Testis (tissue), 3 donors: ENCODE data around the gene CDRT4. TPM values are rescaled to one million over a fixed set of nuclear protein-coding genes. Genes with fewer than 3 reads are reported as not detected.
A peak's percentile ranks its signal among the peaks of the same experiment; 100 is the strongest.

Experiments used
- DNase-seq: peaks from one replicate; pipeline ENCODE4 v3.0.0-alpha.2; 2019
- H3K27ac ChIP-seq, 2 donors: fragments of 200-600 bp; sonication (generic); one replicate each; pipeline ENCODE4 v1.5.1; 2019
- H3K27me3 ChIP-seq: fragments of 200-600 bp; sonication (generic); one replicate; pipeline ENCODE4 v1.5.1; 2019
- H3K36me3 ChIP-seq: fragments of 200-600 bp; sonication (generic); one replicate; pipeline ENCODE4 v1.5.1; 2017; ENCODE audit warnings: low read depth; ENCODE audit errors: missing control alignments
- H3K4me1 ChIP-seq: fragments of 200-600 bp; sonication (generic); one replicate; pipeline ENCODE4 v1.5.1; 2019
- H3K4me3 ChIP-seq, 2 donors: fragments of 200-600 bp; sonication (generic); one replicate each; pipeline ENCODE4 v1.5.1; 2017 to 2019
- H3K9me3 ChIP-seq: fragments of 200-600 bp; sonication (generic); one replicate; pipeline ENCODE4 v1.5.1; 2017
- POLR2A ChIP-seq: fragments of 450-650 bp; IDR thresholded peaks from one replicate; pipeline ENCODE4 v1.6.1; 2017; ENCODE audit warnings: antibody characterized with exemption, mild to moderate bottlenecking, moderate library complexity
- WGBS, 2 donors: methylation state at CpG; one replicate each; pipeline ENCODE4 v1.1.5; 2018; 5-methylcytosine and 5-hydroxymethylcytosine counted together
- intact Hi-C: fragments of 100-400 bp; cut with DNase I; formaldehyde crosslinking; loops from one replicate; pipeline ENCODE4 v1.15.1; 2023; ENCODE audit warnings: low total_unique reads
- polyA plus RNA-seq: library from polyadenylated mRNA; stranded (reverse); fragments of 350-450 nt; fragmentation: Illumina TruSeq; extraction: RNeasy Lipid Tissue Mini Kit (QIAGEN cat#74804); gene quantifications from one replicate; pipeline ENCODE4 v1.2.3, GENCODE V29; 2014; ENCODE audit warnings: low read depth, low replicate concordance; ENCODE audit not compliant: insufficient read depth
- total RNA-seq, 2 donors: library from RNA; depleted of rRNA; stranded (reverse); fragments of >200 nt; gene quantifications; one replicate each; pipeline ENCODE4 v1.2.3, GENCODE V29; 2016
- TF ChIP-seq, protein P1 (sequence below), 3 experiments: fragments of 450-650 bp in 2 of 3; fragments of 200-600 bp in 1 of 3; sonication (generic) in 1 of 3; IDR thresholded peaks; one replicate each; pipeline ENCODE4 v1.5.1; 2016 to 2019; ENCODE audit warnings: antibody characterized with exemption in 3 of 3, mild to moderate bottlenecking in 2 of 3, moderate library complexity in 1 of 3

Gene CDRT4
- total and polyA plus RNA-seq, 3 donors from 2014 or later = 11.7 to 30.2 (median 28.3) TPM

DNA sequence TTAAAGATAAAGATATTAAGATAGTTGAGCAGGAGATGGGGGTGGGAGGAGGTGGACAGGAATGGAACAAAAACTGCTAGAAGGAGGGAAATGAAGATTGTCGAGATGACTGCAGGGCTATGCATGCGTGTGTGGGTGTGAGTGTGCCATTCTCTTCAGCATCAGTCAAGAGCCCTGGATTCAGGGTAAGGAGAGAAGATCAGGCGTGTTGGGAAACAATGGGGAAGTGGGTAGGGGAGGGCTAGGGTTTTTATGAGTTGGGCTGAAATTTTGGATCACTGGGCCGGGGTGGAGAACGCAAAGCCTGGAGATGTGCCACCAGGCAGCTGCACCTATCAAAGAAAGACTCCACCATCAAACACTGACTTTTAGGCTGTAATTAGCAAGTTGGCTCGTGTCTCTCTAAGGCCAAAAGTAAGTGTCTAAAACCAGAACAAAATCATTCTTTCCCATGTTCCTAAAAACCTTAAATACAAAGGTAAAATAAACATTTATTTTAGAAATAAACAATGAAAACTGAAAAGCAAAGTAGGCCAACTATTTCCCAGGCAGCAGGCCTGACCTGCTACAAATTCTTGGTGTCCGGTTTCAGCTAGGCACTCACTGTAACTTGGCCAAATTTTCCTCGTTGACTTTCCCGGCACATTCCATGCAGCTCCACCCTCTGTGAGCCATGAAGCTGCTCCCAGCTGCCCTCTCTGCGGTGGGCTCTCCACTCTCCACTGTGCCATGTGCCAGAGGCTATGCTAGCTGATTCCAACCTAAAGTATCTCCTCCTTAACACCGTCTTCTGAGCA lies 4.2 kb downstream of the CDRT4 start:
- DNase-seq = peak; percentile 33
- Histone ChIP-seq H3K27ac (peak overlapping the region; percentile 15 to 46), H3K27me3 (no peaks in the 10 kb centered on the region), H3K9me3 (no peaks in the 10 kb centered on the region), H3K4me3 (no peak overlapping the region), H3K36me3 (no peaks in the 10 kb centered on the region), H3K4me1 (peaks cover 15% of the 10 kb centered on the region)
- intact Hi-C loops = no loop called here
- TF ChIP-seq, protein P1, sequence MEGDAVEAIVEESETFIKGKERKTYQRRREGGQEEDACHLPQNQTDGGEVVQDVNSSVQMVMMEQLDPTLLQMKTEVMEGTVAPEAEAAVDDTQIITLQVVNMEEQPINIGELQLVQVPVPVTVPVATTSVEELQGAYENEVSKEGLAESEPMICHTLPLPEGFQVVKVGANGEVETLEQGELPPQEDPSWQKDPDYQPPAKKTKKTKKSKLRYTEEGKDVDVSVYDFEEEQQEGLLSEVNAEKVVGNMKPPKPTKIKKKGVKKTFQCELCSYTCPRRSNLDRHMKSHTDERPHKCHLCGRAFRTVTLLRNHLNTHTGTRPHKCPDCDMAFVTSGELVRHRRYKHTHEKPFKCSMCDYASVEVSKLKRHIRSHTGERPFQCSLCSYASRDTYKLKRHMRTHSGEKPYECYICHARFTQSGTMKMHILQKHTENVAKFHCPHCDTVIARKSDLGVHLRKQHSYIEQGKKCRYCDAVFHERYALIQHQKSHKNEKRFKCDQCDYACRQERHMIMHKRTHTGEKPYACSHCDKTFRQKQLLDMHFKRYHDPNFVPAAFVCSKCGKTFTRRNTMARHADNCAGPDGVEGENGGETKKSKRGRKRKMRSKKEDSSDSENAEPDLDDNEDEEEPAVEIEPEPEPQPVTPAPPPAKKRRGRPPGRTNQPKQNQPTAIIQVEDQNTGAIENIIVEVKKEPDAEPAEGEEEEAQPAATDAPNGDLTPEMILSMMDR (IDR thresholded peaks at IDR 0.05) = no peak
- TF ChIP-seq POLR2A = no peak
- WGBS, 2 donors = 53% methylated on average over 11 of the region's 11 CpGs

DNA sequence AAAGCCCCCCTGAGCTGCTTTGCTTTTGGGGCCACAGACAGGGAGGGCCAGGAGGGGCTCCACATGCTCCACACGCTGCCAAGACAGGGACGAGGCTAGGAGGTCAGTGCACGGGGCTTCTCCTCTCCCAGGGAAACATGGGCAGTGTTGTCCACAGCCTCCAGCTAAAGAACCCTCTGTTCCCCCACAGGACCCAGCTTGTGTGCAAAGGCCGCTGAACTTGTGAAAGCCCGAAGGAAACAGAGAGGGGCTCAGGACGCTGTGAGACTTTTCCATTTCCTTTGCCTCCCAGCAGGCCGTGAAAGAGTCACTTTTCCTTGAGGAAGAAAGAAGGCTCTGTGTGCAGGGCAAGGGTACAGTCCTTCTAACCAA lies 9.7 kb downstream of the CDRT4 start:
- no peaks in the 10 kb centered on the region for H3K27me3 ChIP-seq
- H3K4me3 ChIP-seq = no peak overlapping the region
- no peak for TF ChIP-seq POLR2A
- TF ChIP-seq, protein P1 (IDR thresholded peaks at IDR 0.05) = no peak
- no peaks in the 10 kb centered on the region for H3K9me3 ChIP-seq
- no peaks in the 10 kb centered on the region for H3K36me3 ChIP-seq
- intact Hi-C loops = loop anchor here (2.0 kb wide), 1 partner anchor 195 kb away; no protein-coding TSS in a partner anchor
- WGBS, 2 donors = 53 to 64% methylated on average over 7 of the region's 7 CpGs
- peak; percentile 51 for DNase-seq
- peaks cover 12% of the 10 kb centered on the region for H3K4me1 ChIP-seq
- peak overlapping the region; percentile 36 to 71 for H3K27ac ChIP-seq

DNA sequence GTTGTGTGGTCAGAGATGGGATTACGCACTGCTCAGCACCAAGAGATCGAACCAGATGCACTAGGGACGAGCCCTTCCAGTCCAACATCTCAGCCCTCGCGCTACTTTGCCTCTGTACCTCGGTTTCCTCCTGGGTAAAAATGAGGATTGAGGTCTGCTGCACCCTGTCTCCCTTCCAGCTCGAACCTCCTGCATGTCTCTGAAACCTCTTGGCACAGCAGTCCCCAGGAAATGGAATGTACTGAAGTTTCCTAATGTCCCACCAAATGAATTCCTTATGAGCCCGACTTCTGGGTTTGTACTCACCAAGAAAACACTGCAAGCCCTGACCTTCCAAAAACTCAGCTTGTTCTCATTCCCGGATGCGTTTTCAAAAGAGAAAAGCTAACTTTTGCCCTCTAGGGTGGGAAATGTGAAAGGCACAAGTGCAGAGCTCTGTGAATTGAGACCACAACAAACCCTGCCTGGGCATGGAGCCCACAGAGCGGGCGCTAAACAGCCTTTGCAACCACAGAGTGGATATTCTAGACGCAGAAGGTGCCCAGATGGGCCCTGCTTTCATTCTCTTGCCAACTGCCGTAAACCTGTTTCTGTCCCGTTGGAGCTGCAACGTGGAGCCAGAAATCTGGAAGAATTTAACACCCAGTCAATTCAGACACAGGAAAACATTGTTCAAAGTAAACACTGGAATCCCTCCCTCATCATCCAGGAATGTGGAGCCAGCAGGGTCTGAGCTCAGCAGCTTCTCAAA lies 10.3 kb downstream of the CDRT4 start:
- H3K27ac ChIP-seq = peak overlapping the region; percentile 36 to 71
- H3K27me3 ChIP-seq = no peaks in the 10 kb centered on the region
- no peaks in the 10 kb centered on the region for H3K36me3 ChIP-seq
- no peak for TF ChIP-seq POLR2A
- TF ChIP-seq, protein P1 (IDR thresholded peaks at IDR 0.05) = peak in 1 of 3 experiments; percentile 20
- intact Hi-C loops = loop anchor here (2.0 kb wide), 1 partner anchor 194 kb away; no protein-coding TSS in a partner anchor
- H3K9me3 ChIP-seq = no peaks in the 10 kb centered on the region
- 45 to 47% methylated on average over 16 of the region's 16 CpGs for WGBS, 2 donors
- peak; percentile 45 for DNase-seq
- peaks cover 12% of the 10 kb centered on the region for H3K4me1 ChIP-seq
- no peak overlapping the region for H3K4me3 ChIP-seq

DNA sequence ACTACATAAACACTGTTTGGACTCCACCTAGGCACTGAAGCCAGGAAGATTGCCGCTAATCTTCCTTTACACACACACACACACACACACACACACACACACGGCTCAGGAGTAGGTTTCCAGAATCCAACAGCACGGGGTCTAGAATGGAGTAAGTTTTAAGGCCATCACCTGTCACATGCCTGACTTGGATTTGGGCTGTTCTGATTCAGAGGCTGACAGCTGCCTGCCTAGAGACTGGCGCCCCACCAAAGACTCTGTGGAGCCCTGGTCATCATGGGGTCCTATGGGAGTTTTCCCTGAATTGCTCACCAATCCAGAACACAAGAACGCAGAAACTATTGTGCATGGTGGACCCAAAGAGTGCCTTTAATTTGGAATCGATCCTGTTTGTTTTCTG lies 10.9 kb downstream of the CDRT4 start:
- Histone ChIP-seq H3K27ac (peak overlapping the region in 1 of 2 donors; percentile 38), H3K4me3 (no peak overlapping the region), H3K9me3 (no peaks in the 10 kb centered on the region), H3K36me3 (no peaks in the 10 kb centered on the region), H3K4me1 (peaks cover 12% of the 10 kb centered on the region), H3K27me3 (no peaks in the 10 kb centered on the region)
- TF ChIP-seq POLR2A = no peak
- TF ChIP-seq, protein P1 (IDR thresholded peaks at IDR 0.05) = no peak
- intact Hi-C loops = loop anchor here (2.0 kb wide), 1 partner anchor 194 kb away; no protein-coding TSS in a partner anchor
- peak; percentile 20 for DNase-seq
- 77 to 80% methylated on average over 6 of the region's 6 CpGs for WGBS, 2 donors
